Measurements from ENCODE around the gene ACTMAP.
"Not testable (repeated sequence)": the region's sequence is repeated elsewhere in the genome, so short reads cannot be mapped to it uniquely, and the experiment has no call there.

The ACTMAP gene, protein sequence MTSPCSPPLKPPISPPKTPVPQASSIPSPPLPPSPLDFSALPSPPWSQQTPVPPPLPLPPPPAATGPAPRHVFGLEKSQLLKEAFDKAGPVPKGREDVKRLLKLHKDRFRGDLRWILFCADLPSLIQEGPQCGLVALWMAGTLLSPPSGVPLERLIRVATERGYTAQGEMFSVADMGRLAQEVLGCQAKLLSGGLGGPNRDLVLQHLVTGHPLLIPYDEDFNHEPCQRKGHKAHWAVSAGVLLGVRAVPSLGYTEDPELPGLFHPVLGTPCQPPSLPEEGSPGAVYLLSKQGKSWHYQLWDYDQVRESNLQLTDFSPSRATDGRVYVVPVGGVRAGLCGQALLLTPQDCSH

DNA sequence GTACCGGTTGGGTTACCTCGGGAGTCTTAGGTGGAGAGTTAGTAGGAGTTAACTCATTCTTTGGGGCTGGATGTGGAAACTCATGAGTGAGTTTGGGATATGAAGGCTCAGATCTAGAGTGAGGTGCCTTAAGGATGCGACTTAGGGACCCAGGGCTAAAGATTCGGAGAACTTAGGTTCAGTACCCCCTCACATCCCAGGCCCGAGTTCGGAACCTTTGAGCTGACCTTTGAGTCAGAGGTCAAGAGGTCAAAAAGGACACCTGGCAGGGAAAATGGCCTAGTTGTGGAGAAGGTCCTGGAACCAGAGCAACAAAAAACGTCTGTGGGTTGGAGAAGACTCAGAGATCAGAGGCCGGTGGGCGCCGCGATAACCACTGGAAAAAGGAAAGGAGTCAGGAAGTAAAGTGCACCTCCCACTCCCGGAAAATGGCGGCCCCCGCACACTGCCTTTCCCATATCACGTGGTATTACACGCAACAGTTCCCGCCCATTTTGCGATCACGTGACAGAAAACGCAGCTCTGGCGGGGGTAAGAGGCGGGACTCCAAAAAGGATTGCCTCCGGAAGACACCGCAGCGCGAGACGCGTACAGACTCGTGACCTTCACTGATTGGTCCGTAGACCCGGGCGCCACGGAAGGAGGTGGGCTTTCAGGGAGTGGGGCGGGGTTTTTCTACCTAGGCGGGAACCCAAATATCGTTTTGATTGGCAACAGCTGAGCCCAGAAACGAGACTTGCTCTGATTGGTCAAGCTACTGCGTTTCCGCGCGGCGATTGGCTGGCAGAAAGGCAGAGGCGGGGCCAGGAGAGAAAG lies at the start of gene ACTMAP:
TSS of gene ACTMAP (minus strand) at position 420 of the 816 bp plus-strand sequence. CDS start 674 bp downstream, outside the sequence.
- peak; percentile 98 to 99 for DNase-seq (ENCODE audit: low read depth in 2 of 2)

DNA sequence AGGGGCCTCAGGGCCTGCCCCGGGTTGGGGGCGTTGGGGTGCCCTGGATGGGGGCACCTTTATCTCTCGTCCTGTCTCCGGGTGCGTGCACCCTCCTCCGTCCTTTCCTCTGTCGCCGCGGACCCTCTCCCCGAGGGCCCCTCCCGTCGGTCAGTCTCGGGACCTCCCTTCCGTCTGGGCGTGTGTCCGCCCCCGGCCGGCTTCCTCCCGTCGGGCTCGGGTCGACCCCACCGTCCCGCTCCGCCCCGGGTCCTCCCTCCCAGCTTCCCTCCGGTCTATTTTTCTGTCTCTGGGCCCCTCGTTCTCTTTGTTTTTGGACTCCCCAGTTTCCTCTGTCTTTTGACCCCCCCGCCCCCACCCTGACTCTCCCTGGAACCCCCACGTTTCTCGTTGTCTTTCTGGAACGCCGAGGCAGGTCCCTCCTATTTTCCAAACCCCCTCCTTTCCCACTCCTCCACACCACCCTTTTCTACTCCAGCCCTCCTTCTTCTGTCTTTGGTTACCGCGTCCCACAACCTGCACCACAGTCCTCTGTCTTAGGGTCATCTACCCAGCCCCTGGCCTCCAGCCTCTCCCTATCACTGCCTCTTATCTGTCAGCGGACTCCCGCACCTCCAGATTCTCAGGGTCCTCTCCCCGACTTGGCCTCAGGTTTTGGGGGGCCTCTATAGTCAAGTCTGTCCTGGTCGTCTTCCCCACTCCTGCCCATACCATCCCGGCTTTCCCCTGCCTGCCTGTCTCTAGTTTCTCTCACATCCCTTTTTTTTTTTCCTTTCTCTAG lies 49.5 kb upstream of the ACTMAP start:
- DNase-seq (ENCODE audit: low read depth in 2 of 2) = no peak

DNA sequence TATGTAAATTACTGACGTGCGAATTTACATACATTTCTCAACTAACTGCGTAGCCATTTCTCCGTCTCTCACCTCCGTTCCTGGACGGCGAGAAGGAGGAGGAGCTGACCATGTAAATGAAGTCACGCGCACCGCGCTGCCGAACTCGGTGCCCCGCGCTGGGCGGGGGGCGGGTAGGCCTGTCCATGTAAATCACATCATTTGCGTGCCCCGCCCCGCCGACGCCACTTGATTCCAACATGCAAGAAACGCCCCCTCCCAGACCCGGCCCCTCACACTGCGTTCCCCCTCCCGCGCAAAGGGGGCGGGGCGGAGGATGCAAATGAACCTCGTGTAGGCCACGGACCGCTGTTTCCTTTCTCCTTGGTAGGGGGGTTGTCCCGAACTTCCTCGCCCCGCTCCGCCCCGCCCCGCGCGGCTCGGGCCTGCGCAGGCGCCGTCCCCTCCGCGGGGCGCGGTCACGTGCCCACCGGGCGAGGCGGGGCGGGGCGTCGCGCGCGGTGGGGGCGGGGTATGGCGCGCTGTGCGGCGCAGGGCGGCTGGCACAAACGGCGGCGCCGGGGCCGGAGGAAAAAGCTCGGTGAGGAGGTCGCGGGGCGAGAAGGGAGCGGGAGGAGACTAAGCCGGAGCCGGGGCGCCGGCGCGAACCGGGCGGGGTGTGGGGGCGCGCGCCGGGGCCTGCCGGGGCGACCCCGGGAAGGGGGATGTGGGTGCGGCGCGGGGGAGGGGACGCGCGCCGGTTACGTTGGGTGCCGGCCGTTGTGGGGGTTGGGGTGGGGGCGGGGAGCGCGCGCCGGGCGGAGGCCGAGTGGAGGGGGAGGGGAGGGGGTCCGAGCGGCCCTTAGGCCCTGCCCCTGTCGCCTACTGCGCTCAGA lies 48.6 kb upstream of the ACTMAP start, which contains the start of gene EGLN2:
TSS of gene EGLN2 (plus strand) at position 509 of the 875 bp plus-strand sequence. CDS start 1,382 bp downstream, outside the sequence.
- DNase-seq (ENCODE audit: low read depth in 2 of 2) = peak; percentile 100

DNA sequence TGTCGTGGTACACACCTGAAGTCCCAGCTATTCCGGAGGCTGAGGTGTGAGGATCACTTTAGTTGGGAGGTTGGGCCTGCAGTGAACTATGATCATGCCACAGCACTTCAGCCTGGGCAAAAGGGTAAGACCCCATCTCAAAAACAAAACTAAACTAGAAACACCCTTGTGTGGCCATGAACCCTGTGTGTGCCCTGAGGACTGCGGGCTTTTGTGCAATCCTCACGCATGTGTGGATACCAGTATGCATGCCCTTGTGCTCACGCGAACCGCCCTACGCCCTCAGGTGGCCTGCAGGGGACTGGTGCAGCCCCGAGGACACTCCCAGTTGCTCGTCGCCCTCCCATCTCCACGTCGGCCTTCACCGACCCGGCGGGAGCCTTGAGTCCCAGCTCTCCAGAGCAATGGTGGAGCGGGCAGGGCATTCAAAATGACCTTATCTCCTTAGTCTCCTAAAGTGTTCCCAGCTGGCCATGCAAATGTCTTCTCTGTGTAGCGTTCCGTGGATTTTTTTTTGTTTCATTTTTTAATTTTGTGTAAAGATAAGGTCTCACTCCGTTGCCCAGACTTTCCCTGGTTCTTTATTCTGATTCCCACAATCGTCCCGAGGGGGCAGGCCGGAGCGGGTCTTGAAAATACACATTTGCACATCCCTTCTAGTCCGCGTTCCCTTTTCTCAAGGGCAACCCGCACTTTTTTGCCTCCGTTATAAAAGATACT lies 47.8 kb upstream of the ACTMAP start:
- peak; percentile 31 to 43 for DNase-seq (ENCODE audit: low read depth in 2 of 2)

DNA sequence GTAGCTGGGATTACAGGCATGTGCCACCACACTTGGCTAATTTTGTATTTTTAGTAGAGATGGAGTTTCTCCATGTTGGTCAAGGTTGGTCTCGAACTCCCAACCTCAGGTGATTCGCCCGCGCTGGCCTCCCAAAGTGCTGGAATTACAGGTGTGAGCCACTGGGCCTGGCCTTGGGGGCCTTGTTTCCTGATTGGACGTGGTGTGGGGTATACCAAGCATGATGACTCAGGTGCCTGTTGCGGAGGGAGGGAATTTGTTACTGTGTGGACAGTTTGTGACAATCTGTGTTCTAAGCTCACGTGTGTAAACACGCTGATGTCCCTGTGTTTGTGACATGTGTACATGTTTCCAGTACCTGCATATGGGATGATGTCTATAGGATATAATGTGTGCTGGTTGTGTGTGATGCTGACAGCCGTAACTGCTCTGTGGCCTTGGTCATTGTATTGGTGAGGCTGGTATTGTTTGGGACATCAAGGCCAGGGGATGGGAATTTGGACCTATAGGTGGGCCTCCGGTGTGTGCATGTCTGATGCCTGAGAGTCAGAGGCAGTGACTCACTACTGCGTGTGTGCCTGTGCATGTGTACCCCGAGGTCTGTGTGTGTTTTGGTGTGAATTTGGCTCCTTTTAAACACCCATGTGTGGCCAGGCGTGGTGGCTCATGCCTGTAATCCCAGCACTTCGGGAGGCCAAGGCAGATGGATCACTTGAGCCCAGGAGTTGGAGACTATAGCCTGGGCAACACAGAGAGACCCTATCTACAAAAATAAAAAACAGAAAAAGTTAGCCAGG lies 47.1 kb upstream of the ACTMAP start:
- DNase-seq (ENCODE audit: low read depth in 2 of 2) = no peak

DNA sequence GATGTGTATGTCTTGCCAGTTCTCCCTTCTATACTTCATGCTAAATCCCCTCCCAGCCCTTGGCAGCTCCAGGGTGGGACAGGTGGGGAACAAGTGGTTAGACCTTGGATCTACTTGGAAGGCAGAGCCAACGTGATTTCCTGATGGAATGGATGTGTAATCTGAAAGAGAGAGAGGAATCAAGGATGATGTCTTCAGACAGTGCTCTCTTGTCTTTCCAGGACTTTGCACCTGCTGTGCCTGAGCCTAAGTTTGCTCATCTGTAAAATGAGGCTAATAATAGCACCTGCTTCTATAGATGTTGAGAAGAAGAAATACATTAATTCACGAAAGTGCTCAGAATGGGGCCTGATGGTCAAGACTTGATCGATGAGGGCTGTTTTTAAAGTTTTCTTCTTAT lies 41.7 kb upstream of the ACTMAP start:
- DNase-seq (ENCODE audit: low read depth in 2 of 2) = no peak

DNA sequence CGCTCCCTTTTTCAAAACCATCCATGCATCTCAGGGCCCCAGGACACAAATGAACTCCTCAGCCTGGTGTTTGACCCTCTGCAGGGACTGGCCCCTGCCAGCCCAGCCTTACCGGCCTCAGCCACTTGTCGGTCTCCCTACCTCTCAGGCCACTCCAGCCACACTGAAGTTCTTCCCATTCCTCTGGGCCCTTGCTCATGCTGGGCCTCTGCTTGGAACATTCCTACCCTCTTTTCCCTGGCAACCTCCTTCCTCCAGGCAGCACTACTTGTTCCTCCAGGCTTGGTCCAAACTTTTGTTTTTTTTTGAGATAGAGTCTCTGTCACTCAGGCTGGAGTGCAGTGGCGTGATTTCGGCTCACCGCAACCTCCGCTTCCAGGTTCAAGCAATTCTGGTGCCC lies 41.1 kb upstream of the ACTMAP start:
- no peak for DNase-seq (ENCODE audit: low read depth in 2 of 2)

DNA sequence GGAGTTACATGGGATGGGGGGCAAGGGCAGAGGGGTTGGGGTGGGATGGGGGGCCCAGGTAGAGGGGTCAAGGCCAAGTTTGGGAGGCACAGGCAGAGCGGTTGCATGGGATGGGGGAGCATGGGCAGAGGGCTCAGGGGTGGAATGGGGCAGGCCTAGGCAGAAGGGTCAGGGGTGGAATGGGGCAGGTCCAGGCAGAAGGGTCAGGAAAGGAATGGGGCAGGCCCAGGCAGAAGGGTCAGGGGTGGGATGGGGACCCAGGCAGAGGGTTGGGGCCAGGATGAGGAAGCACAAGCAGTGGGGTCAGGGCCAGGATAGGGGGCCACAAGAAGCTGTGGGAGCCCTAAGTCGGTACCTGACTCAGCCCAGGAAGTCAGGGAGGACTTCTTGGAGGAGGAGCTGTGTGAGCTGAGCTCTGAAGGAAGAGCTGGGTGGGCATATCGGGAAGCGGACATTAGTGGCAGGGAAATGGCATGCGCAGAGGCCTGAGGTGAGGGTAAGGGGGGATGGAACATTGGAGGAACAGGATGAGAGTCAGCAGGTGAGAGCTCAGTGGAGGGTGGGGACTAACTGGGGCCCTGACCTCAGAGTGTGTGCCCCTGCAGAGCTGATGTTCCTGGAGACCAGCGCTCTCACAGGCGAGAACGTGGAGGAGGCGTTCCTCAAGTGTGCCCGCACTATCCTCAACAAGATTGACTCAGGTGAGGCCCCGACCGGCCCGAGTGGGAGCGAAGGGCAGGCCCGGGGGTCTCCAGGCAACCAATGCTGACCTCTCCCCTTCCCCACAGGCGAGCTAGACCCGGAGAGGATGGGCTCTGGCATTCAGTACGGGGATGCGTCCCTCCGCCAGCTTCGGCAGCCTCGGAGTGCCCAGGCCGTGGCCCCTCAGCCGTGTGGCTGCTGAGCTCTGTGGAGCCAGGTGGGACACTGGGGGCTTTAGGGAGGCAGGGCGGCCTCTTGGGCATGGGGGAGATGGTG lies 36.1 kb upstream of the ACTMAP start:
- no peak for DNase-seq (ENCODE audit: low read depth in 2 of 2)

DNA sequence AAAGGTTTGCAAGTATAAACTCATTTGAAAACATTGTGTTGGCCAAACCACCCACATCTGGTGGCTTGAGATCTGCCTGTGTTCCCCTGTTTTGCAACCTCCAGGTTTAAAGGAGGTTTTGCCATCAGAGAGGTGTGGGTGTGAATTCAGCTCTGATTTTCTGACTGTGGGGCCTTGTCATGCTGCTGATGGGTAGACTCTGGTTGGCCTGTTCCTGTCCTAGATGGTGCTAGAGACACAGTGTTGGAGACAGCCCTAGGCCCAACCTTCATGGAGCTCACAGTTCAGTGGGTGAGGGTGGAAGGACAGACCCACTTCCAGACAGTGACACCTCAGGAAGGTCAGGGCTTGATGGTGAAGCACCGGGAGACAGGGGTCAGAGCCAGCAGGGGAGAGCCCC lies 35.2 kb upstream of the ACTMAP start:
- no peak for DNase-seq (ENCODE audit: low read depth in 2 of 2)

DNA sequence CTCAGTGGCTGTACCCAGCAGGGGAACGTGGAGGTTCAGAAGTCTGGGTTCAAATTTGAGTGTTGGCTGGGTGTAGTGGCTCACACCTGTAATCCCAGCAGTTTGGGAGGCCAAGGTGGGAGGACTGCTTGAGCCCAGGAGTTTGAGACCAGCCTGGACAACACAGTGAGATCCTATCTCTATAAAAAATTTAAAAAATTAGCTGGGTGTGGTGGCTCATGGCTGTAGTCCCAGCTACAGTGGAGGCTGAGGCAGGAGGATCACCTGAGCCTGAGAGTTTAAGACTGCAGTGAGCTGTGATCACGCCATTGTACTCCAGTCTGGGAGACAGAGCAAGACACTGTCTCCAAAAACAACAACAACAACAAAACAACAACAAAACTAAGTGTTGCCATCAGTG lies 33.9 kb upstream of the ACTMAP start:
- not testable (repeated sequence) for DNase-seq (ENCODE audit: low read depth in 2 of 2)

DNA sequence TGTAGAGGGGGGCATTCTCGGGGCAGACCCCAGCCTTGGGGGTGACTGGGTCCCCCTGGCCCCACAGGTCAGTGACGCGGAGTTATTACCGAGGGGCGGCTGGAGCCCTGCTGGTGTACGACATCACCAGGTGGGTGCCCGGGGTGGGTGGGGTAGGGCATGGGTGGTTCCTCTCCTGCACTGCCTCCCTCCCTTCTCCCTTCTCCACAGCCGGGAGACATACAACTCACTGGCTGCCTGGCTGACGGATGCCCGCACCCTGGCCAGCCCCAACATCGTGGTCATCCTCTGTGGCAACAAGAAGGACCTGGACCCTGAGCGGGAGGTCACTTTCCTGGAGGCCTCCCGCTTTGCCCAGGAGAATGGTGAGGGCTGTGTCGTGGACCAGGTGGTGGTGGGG lies 33.4 kb upstream of the ACTMAP start:
- no peak for DNase-seq (ENCODE audit: low read depth in 2 of 2)

DNA sequence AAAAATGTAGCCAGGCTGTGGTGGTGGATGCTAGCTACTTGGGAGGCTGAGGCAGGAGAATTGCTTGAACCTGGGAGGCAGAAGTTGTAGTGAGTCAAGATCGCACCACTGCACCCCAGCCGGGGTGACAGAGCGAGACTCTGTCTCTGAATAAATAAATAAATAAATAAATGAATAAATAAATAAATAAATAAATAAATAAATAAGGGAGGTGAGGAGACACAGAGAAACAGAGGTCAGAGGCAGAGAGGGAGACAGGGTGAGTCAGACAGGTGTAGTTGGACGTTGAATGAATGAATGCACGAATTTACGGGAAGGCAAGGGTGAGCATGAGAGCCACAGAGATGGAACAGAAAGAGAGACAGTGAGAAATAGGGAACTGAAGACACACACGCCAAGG lies 30.9 kb upstream of the ACTMAP start:
- DNase-seq (ENCODE audit: low read depth in 2 of 2) = no peak

DNA sequence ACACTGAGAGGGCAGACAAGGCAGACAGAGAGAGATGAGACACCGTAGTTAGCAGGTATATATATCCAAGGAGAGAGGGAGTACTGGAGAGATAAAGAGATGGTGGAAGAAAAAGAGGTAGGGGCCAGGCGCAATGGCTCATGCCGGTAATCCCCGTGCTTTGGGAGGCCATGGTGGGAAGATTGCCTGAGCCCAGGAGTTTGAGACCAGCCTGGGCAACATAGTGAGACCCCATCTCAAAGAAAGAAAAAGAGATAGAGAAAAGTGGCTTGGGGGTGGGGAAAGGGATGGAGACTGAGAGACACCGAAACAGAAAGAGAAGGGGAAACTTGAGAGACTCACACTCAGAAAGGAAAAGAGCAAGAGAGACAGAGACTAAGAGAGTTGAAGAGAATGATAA lies 30.3 kb upstream of the ACTMAP start:
- DNase-seq (ENCODE audit: low read depth in 2 of 2) = no peak

DNA sequence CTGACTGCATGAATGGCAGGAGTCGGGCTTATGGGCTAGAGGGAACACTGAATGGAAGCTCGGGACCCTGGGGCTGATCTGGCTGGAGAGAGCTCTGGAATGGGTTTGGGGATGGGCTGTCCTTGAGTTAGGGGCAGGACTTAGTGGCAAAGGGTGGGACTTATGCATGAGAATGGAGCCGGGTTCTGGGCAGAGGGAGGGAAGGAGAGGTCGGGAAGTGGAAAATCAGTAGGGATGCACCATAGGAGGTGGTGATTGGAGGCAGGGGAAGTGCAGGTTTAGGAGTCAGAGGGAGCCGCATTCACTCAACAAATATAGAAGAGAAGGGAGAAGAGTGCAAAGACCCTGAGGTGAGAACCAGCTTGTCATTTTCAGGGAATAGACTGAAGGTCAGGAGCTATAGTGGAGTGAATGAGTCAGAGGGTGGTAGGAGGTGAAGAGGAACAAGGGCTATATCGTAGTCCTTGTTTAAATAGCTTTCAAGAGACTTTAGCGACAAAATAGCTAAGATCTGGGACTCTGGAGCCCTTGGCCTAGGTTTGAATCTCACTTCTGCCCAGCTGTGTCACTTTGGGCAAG lies 28.5 kb upstream of the ACTMAP start:
- DNase-seq (ENCODE audit: low read depth in 2 of 2) = no peak

DNA sequence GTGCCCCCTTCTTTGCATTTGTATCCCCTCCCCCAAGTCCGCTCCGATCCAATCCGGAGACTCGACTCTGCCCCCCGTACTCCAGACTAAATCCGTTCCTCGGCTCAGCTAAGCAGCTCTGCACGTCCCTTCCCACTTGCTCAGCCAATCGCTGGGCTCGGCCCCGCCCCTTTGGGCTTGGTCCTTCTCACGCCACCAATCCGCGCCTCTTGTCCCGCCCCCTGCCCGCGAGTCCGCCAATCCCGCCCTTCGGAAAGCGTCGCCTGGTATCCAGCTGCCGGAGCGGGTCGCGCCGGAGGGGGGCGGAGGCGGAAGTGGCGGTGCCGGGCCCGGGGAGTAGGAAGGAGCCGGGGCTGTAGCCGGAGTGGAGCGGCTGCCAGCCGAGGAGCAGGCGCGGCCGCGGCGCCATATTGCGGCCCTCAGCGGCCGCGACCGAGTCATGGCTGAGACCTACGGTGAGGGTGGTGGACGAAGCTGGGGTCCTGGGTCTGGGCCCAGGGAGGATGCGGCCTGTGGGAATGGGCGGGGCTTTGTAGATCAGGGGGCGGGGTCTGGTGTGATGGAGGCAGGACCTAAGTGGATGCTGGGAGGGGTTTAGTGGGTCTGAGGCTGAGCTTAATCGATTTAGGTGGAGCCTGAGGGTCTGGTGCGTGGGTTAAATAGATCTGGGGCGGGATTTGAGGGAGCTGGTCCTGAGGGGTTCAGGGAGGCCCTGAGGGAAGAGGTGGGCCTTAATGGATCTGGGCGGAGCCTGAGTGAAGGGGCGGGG lies 27.8 kb upstream of the ACTMAP start, which contains the start of gene RAB4B:
TSS of gene RAB4B (plus strand) at position 311 of the 769 bp plus-strand sequence. CDS start at position 440, 129 bp downstream.
- DNase-seq (ENCODE audit: low read depth in 2 of 2) = peak; percentile 99

DNA sequence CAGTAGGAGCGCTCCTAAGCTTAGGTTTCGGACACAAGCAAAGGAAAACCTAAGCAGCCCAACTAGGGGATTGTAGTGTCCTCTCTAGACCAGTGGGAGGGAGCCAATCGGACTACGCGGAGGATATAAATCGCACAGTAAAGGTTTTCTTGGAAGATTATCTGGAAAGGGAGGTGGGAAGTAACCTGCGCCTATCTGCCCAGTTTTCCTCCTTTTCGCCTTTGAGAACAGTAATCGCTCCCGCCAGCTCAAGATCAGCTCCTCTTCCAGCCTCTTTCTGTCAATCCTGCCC lies 27.3 kb upstream of the ACTMAP start:
- DNase-seq (ENCODE audit: low read depth in 2 of 2) = no peak

DNA sequence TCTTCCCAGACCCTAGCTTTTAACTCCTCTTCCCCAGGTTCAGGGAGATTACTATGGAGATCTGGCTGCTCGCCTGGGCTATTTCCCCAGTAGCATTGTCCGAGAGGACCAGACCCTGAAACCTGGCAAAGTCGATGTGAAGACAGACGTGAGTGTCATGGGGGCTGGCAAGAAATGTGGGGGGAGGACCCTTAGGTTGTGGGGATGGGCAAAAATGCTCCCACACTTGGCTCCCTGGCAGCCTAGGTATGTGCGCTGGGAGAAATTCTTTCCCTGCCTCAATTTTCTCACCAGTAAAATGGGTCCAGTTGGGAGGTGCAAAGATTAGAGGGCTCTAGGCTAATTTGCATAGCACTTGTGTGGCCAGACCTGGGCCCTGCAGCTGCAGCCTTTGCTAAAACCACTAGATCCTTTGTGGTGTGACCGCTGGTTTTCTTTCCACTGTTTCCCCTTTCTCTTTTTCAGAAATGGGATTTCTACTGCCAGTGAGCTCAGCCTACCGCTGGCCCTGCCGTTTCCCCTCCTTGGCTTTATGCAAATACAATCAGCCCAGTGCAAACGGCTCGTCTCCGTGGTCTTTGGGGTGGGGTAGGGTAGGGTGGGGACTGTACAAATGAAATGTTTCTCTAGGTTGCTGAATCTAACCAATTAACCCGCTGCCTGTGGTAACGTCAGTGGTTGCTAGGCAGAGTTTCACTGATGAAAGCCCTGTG lies 26.8 kb upstream of the ACTMAP start:
- peak; percentile 77 for DNase-seq (ENCODE audit: low read depth in 2 of 2)

All from stimulated activated CD8-positive, alpha-beta memory T cell treated with anti-CD3 and anti-CD28 coated beads, Interleukin-2, amount 100 ng/mL, for 1 hour (primary cell).